Stimulated activated CD4-positive, alpha-beta T cell treated with anti-CD3 and anti-CD28 coated beads, Interleukin-2, amount 100 ng/mL, for 24 hours (primary cell): ENCODE results near the gene ACOT11.

ENCODE experiments used
- DNase-seq, 2 donors: peaks; one replicate each; pipeline ENCODE4 v3.0.0-alpha.2; 2020

Gene ACOT11

DNA sequence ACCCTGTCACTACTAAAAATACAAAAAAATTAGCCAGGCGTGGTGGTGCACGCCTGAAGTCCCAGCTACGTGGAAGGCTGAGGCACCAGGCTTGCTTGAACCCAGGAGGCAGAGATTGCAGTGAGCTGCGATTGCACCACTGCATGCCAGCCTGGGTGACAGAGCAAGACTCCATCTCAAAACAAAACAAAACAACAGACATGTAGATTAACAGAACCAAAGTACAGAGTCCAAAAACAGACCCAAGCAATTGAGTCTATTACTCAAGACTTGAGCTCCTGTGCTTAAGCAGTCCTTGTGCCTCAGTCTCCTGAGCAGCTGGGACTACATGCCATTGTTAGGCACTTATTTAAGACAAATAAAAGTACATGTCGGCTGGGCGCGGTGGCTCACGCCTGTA, 9.5 kb upstream of the ACOT11 start:
- DNase-seq = no peak

DNA sequence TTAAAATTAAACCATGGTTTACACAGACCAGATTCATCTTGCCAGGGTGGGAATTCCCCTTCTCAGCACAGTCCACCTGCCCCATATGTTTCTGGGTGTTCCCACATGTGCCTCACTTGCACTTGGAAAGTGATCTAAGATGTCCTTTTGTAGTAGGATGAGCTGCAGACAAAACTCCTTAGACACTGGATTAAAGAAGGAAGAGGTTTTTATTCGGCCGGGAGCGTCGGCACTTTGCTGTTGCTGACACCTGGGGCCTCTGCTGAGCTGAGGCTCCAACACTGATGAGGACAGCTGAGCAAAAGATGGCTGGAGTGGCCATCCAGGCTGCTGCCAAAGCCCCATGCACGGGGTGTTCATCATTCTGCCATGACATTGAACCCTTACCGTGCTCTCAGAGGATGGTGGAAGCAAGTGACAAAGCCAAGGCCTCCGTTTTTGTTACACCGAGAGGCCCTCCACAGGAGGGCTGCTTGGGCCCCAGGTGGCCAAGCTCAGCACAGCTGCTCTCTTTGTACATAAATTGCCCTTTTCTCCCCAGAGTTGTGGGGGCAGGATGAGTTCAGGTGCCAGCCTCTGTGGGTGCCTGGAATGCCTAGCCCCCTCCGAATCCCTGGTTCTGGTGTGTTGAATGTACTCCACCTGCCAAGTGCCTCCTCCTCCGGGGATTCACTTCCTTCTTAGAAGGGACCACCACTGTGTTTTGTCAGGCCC, 7.3 kb upstream of the ACOT11 start:
- no peak for DNase-seq

DNA sequence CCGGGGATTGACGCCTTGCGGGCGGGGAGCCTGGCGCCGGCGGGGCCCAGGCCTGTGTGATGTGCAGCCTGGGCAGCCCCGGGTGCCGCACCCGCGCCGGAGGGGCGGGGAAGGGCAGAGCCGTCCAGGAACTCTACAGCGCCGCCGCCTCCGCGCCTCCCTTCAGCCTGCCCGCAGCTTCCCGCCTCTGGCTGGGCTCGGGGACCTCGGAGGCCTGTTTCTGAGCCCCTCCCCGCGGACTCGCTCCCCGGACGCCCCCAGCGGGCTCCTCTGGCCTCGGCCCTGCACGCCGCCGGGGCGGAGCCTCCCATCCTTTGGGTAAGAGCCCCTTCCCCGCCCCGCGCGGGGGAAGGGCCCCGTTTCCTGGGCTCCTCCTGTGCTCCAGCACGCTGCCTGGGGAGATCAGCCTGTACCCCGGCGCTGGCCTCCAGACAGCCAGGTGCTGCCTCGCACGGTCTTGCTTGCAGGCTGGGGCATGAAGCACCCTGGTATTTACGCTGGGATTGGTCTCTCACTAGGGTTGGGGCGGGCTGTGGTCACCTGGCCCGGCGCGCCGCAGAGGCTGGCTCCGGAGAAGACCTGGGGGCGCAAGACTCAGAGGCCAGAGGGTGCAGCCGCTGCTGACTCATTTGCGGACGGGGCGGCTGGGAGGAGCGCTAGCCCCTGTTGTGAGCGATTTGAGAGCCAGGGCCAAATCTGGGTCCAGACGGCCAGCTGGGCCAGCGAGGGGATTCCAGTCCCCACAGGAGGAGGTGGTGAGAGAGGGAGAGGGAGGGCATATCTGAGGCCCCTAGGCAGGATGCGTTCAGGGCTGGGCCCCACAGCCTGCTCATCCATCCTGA, 5.7 kb upstream of the ACOT11 start:
- DNase-seq = peak; percentile 58 to 75

DNA sequence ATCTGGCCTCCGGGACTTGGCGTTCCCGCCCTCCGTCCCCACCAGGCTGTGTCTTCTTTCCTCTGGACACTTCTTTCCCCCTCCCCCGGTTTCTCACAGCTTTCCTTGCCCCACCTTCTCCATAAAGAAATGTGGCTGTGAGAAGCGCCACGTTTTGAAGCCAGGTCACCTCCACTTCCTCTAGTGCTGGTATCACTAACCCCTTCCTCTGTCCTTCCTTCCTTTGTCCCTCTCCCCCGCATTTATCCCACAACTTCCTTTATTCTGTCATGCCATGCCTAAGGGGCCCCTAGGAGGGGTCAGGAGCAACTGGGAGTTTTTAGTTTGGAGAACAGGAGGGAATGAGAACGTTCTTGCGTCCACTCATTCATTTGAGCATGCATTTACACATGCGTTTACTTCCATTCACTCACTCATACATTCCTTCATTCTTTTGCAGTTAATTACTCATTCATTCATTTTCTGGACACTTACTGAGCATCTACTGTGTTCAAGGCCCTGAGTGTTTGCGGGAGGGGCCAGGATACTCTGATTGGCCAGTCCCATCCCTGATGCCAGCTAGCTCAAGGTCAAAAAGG, 5.0 kb upstream of the ACOT11 start:
- DNase-seq = no peak

DNA sequence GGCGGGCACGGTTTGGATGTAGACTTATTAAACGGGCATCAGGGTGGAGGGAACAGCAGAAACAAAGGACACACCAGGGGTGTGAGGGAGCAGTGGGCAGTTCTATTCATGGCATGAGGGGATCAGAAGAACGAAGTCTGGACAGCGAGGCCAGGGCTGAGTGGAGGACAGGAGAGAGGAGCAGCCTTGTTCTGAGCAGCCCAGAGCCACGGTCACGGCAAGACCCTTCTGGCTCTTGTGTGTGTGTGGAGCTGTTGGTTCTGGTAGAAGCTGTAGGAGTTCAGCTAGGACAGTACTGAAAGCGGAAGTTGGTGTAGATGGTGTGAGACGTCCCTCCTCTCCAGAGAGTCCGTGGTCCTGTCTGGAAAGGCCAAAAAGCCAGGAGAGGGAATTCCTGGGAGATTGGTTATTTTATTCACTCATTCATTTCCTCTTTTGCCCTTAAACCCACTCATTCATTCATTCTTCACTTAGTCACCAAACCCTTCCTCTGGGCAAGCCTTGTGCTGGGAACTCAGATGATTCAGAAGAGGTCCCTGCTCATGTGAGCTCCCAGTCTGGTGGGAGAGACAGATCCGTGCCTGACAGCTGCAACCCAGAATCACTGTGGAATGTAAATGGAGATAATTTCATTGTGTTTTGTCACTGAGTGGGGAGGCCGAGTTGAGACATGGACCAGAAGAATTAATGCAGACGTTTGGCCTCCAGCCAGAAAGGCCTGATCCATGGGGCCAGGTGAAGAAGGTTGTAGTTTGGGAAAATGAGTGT, 4.1 kb upstream of the ACOT11 start:
- no peak for DNase-seq

DNA sequence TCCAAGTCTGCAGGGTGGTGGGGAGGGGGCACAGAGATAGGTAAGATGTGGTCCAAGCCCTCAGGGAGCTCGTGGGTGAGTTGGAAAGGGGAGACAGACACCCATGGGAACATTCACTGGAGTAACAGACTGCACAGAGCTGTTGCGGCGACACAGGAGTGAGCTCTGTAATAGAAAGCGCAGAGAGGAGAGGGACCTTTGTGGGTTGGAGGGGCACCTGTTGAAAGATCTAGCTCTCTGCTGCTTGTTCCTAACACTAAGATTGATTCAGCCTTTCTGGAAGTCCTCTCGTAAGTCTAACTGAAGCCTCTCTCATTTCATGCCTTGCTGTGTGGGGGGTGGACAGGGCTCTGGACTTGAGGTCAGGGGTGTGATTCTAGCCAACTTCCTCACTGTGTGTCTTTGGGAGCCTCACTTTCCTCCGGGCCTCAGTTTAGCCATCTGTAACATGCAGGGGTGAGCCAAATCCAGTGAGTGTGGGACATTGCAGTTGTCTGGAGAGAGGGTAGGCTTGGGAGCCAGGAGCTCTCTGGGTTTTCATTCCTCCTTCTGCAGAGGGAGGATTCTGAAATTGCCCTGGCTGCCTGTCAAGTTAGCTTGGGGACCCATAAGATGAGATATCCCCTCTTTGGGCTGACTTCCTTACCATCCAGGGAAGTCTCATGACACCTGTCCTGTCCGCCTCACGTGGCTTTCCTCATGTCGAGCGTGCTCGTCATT, 2.0 kb upstream of the ACOT11 start:
- no peak for DNase-seq

DNA sequence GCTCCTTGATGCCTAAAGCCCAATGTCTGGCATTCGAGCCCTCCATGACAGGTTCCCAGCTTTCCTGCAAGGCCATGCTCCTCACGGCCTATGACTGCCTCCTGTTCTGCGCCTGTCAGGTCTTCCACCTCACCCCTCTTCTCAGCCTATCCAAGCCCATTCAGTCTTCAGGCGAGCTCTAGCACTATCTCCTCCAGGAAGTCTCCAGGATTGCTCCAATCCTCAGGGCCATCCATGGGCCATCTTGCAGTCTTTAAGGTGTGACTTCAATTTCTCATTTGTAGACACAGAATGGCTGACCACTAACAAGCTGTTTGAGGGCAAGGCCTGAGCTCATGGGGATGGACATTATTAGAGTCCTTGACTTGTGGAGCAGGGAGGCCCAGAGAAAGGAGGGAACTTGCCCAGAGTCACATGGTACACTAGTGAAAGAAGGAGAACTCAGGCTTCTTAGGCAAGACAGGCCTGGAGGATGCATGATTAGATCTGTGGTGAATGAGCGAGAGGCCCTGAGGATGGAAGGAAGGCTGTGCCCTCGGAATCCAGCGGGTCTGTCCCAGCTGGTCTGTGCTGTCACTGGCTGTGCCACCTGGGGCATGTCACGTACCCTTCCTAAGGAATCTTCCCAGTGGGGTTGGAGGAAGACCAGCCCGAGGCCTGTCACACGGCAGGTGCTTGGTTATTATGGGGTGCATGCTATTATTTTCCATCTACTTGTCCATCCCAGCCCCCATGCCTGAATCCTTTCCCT, 1.2 kb upstream of the ACOT11 start:
- DNase-seq = no peak

DNA sequence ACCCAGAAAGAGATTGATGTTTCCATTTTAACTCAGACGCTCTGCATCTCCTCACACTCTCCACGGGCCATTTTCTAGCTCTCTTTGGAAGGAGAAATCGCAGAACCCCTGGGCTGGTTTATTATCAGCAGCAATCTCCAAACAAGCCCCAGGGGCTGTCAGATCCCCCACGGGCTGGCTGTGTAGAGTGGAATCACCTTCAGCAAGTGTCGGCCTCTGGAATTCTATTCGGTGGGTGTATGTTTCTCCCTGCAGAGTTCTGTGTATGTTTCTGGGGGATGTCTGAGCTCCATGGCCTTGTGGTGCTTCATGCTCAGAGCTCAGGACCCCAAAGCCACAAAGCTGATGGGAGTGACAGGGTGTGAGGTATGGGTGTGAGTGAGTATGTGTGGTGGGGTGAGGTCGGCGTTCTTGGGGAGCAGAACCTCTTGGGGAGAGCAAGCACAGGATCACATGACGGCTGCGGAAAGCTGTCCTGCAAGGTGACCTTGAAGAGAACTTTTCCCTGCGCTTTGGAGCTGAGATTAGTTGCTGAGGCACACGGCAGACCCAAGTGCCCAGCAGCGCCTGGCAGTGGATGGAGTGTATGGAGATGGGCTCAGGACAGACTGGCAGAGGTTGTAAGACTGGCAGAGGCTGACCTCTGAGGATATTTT, 489 bp downstream of the ACOT11 start:
- DNase-seq = no peak

DNA sequence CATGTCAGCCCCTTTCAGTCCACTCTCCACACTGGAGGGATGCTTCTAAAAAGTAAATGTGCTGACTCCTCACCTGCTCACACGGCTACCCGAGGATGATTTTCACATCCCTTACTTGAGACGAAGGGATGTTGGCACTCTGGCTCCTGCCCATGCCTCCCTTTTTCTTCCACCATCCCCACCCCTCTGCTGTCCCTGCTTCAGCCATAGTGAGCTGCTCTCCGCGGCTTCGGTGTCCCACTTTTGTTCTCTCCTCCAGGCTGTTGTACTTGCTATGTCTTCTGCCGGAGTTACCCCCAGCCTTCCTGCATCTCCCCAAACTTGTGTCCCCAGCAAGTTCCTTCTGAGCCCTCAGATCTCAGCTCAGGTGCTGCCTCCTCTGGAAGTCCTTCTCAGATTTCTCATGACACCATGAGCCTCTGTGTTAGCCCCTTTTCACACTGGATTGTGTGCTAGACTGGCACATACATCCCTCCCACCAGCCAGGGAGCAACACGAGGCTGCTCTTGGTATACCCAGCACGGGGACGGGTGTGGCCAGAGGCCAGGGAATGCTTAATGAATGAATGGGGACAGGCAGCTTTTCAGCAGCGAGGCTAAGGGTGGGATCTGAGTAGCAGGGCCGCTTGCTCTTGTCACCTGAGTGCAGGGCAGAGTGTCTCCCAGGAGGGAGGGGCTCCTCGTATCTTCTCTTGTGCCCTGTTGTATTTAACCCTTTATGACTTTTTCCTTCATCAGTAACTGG, 1.3 kb downstream of the ACOT11 start:
- no peak for DNase-seq

DNA sequence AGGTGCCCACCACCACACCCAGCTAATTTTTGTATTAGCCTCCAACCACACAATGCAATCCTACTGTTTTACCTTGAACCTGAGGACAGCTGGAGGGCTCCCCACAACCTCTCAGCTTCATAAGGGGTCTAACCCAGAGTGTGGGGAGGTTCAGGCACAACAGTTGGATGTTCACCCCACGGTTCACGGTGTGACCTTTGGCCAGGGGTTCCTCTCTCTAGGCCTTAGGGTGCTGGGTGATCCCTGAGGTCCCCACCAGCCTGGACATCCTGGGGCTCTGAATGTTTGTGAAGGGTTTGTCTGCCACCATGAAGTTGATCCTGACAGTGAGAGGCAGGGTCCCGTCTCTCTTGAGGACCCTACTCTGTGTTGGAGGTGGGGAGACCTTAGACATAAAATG, 3.9 kb downstream of the ACOT11 start:
- no peak for DNase-seq

DNA sequence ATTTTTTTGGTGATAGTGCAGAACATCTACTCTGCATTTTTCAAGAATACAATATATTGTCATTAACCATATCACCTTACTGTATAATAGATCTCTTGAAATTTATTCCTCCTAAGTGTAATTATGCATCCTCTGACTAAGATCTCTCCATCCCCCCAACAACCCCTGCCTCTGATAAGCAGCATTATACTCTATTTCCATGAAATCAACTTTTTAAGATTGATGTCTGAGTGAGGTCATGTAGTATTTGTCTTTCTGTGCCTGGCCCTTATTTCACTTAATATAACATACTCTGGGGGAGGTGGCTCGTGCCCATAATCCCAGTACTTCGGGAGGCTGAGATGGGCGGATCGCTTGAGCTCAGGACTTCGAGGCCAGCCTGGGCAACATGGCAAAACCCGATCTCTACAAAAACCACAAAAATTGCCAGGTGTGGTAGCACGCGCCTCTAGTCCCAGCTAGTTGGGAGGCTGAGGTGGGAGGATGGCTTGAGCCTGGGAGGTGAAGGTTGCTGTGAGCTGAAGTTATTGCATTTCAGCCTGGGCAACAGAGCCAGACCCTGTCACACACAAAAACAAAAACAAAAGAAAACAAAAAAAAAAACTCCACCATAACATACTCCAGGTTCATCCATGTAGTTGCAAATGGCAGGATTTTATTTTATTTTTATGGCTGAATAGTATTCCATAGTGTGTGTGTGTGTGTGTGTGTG, 5.7 kb downstream of the ACOT11 start:
- no peak for DNase-seq

DNA sequence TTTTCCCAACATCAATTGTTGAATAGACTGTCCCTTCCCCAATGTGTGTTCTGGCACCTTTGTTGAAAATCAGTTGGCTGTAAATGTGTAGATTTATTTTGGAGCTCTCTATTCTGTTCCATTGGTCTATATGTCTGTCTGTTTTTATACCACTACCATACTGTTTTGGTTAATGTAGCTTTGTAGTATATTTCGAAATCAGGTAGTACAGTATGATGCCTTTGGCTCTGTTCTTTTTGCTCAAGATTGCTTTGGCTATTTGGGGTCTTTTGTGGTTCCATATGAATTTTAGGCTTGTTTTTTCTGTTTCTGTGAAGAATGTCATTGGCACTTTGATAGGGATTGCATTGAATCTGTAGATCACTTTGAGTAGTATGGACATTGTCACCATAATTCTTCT, 8.1 kb downstream of the ACOT11 start:
- DNase-seq = no peak

DNA sequence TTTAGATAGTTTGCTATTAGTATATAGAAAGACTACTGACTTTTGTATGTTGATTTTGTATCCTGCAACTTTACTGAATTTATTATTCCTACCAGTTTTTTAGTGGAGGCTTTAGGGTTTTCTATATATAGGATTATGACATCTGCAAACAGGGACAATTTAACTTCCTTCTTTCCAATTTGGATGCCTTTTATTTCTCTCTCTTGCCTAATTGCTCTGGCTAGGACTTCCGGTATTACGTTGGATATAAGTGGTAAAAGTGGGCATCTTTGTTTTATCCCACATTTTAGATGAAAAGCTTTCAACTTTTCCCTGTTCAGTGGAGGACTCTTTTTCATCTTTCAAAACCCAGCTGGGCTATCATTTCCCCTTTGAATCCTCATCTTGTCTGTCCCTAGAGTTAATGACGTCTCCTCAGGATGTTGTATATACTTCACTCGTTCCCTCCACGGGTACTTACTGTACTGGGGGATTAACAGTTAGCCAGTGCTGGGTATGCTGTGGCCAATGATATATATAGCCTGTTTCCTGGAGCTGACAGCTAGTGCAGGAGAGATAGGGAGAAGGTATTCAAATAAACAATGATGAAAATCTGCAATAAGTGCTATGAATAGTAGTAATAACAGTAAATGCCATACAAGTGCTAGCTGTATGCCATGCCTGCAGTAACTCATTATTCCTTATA, 9.8 kb downstream of the ACOT11 start:
- DNase-seq = no peak

DNA sequence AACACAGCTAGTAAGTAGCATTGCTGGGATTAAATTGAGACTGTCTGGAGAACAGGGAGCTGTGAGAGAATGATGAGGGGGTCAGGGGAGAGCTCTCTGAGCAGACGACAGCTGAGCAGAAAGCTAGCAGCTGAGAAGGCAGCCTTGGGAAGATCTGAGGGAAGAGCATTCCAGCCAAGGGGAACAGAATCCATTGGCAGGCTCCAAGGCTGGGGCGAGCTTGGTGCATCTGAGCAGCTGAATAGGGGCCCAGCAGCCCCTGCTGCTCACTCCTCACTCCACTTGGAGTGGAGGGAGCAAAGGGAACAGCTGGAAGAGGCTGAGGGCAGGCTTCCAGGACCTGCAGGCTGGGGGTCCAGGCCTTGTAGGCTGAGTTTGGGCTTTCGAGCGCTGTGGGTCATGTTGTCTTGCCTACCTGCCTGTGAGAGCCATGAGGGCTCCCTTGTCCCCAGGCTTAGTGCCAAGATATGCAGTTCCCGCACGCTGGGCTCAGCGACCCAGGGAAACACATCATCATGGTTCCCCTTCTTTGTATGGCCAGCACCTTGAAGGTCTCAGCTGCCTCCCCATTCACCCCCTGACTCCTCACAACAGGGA, 10.5 kb downstream of the ACOT11 start:
- DNase-seq = no peak

DNA sequence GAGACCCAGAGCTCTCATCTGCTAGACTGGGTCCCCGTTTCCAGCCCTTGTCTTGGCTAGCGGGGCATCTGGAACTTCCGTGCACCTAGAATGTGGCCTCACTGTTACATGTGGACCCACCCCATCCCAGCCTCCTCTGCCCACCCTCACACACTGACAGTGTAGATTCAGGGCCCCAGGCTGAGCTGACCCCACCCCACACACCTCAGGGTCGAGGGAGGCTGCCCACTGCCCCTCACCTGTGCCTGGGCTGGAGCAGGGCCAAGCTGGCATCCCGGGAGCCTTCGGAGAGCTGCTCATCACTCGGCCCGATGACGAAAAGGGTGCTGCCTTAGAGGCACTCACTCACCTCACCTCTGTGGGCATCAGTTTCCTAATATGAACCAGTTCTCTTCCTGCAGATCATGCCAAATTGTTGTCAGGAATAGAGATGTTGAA, 11.1 kb downstream of the ACOT11 start:
- no peak for DNase-seq

DNA sequence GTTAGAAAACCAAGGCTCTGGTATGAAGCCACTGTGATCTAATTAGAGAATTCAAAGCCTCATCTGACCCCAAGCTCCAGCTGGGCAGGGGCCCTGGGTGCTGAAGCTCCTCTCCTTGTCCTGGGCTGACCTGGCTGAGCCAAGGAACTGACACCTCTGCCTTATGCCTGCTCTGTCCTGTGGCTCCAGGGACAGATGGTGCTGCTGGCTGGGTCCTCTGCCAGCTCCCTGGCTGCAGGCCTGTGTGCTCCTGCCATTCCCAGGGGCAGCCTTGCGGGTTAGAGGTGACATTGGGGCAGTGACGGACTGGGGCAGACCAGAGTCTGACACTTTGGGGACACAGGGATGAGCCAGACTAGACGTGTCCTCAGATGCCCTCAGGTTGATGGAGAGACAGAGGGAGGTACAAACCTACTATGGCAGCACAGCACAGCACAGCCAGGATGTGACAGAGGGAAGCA, 11.8 kb downstream of the ACOT11 start:
- no peak for DNase-seq

DNA sequence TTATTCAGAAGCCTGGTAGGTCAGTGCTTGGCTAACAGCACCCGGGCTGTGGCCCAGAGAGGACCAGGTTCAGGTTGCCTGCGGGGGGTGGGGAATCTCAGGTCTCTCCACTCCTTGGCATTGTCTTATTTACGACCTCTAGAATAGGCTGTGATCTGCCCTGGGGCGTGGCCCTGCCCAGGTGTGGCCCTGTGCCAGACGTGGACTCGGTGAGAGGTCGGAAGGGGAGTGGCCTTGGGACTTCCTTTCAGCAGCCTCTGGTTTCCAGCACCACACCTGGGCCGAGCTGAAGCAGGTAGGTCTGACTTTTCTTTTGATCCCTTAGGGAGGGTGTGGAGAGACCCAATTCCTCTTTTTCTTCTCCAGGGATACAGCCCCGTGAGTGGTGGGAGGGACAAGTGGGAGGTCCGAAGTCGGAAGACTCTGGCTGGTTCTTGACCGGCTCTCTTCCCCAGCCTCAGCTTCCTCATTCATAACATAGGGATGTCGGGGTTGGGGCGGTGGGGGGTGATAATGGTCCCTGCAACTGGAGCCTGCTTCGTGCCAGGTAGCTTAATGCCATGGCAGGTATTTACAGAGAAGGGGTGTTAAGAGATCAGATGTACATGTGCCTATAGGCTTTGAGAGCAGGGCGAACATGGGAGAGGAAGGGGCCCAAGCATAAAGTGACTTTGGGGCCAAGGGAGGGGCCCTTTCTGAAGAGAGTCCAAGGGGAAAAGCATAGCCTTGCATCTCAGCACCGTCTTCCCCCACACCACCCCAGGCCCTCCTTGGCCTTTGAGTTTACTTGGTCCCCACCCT, 16.5 kb downstream of the ACOT11 start:
- DNase-seq = no peak

DNA sequence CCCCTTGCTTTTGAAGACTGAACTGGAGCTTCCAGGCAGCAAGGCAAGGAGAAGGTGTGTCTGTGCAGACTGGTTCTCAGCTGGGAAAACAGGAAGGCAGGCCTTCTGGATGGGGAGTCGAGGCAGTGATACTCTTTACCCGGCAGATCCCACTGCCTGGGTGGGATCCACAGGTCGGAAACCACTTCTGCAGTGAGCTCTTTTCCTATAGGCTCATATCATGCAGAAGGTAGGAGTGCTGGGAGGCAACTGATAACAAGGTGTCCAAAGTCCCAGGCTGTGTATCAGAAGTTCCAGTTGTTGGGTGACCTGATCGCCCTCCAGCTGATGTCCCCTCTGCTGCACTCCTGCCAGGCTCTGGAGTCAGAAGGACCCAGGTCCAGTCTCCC, 17.1 kb downstream of the ACOT11 start:
- no peak for DNase-seq
